Nephron progenitor cell (in vitro differentiated cells): ENCODE data around the gene BGN.

Experiments used
- DNase-seq: peaks from one replicate; pipeline ENCODE4 v3.0.0; 2021
- H3K27ac Mint-ChIP-seq: 2 replicates; pipeline ENCODE4 v1.8.0; 2021; ENCODE audit warnings: mild to moderate bottlenecking, moderate library complexity, mixed read lengths
- H3K27me3 Mint-ChIP-seq: 2 replicates; pipeline ENCODE4 v1.8.0; 2021; ENCODE audit warnings: mild to moderate bottlenecking, low read depth, mixed read lengths; ENCODE audit not compliant: poor library complexity
- H3K36me3 Mint-ChIP-seq: 2 replicates; pipeline ENCODE4 v1.8.0; 2021; ENCODE audit warnings: low read depth, mixed read lengths
- H3K4me1 Mint-ChIP-seq: 2 replicates; pipeline ENCODE4 v1.8.0; 2021; ENCODE audit warnings: mixed read lengths
- H3K4me3 Mint-ChIP-seq: 2 replicates; pipeline ENCODE4 v1.8.0; 2021; ENCODE audit warnings: mild to moderate bottlenecking, moderate library complexity, mixed read lengths
- H3K9me3 Mint-ChIP-seq: 2 replicates; pipeline ENCODE4 v1.8.0; 2021; ENCODE audit warnings: mild to moderate bottlenecking, moderate library complexity, mixed read lengths
- TF ChIP-seq, protein P1 (sequence below): fragments of 200-600 bp; sonication (generic); IDR thresholded peaks from 2 replicates; pipeline ENCODE4 v1.5.0; 2021; ENCODE audit warnings: antibody characterized with exemption

The BGN gene

GRCh38 chrX:153522259-153522658, 27.5 kb downstream of the BGN start:
- H3K9me3 Mint-ChIP-seq, result peaks cover 49% of the 10 kb centered on the region
- TF ChIP-seq, protein P1, sequence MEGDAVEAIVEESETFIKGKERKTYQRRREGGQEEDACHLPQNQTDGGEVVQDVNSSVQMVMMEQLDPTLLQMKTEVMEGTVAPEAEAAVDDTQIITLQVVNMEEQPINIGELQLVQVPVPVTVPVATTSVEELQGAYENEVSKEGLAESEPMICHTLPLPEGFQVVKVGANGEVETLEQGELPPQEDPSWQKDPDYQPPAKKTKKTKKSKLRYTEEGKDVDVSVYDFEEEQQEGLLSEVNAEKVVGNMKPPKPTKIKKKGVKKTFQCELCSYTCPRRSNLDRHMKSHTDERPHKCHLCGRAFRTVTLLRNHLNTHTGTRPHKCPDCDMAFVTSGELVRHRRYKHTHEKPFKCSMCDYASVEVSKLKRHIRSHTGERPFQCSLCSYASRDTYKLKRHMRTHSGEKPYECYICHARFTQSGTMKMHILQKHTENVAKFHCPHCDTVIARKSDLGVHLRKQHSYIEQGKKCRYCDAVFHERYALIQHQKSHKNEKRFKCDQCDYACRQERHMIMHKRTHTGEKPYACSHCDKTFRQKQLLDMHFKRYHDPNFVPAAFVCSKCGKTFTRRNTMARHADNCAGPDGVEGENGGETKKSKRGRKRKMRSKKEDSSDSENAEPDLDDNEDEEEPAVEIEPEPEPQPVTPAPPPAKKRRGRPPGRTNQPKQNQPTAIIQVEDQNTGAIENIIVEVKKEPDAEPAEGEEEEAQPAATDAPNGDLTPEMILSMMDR, result no peak
- no peak overlapping the region for H3K4me3 Mint-ChIP-seq

DNA sequence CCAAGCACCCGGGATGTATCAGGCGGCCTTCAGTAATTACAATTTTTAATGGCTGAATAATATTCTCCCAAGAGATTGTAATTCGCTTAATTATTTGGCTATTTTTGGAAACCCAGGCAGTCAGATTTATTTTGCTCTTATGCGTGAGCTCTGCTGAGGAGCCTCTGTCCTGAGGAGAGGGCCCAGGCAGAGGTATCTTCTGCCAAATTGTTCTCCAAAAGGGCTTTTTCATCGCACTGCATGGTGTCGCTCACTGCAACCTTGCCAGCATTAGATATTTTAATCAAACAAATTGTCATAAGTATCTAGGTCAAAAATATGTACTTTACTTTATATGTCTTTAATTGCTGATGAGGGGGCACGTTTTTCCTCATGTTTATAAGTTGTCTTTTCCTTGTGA, 28.5 kb downstream of the BGN start:
- no peak overlapping the region for H3K27ac Mint-ChIP-seq
- H3K36me3 Mint-ChIP-seq, result no peaks in the 10 kb centered on the region
- H3K9me3 Mint-ChIP-seq, result peaks cover 52% of the 10 kb centered on the region
- H3K4me3 Mint-ChIP-seq, result no peak overlapping the region
- H3K4me1 Mint-ChIP-seq, result peaks cover 20% of the 10 kb centered on the region
- H3K27me3 Mint-ChIP-seq, result peaks cover 27% of the 10 kb centered on the region
- TF ChIP-seq, protein P1, result no peak
- no peak for DNase-seq

More at GRCh38 chrX:153522259-153522658, 27.5 kb downstream of the BGN start:
- H3K4me1 Mint-ChIP-seq, result peaks cover 16% of the 10 kb centered on the region
- no peaks in the 10 kb centered on the region for H3K36me3 Mint-ChIP-seq
- no peak overlapping the region for H3K27ac Mint-ChIP-seq
- H3K27me3 Mint-ChIP-seq, result peaks cover 30% of the 10 kb centered on the region
- no peak for DNase-seq

GRCh38 chrX:153524234-153524633, 29.5 kb downstream of the BGN start:
- peaks cover 50% of the 10 kb centered on the region for H3K9me3 Mint-ChIP-seq
- H3K4me3 Mint-ChIP-seq, result no peak overlapping the region
- no peak for DNase-seq
- peaks cover 16% of the 10 kb centered on the region for H3K4me1 Mint-ChIP-seq
- no peaks in the 10 kb centered on the region for H3K36me3 Mint-ChIP-seq
- TF ChIP-seq, protein P1, result no peak
- H3K27me3 Mint-ChIP-seq, result peaks cover 17% of the 10 kb centered on the region
- no peak overlapping the region for H3K27ac Mint-ChIP-seq

DNA sequence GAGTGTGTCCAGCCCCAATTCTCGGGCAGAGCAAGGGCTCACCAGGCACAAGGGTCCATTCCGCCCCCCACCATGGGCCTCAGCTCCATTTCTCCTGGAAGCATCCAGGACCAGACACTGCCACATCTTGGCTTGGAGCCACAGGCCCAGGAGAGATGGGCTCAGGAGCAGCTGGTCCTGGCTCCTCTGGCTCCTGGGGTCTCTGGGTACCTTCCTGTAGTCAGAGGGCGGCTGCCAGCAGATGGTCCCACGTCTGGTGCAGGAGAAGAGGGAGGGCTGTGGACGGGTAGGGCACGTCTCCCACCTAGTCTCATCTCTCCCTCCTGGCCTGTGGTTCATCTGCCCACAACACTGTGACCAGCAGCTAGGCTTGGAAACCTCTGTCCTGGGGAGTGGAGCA, 30.7 kb downstream of the BGN start:
- H3K27ac Mint-ChIP-seq, result no peak overlapping the region
- peaks cover 12% of the 10 kb centered on the region for H3K27me3 Mint-ChIP-seq
- TF ChIP-seq, protein P1, result no peak
- H3K4me3 Mint-ChIP-seq, result no peak overlapping the region
- H3K36me3 Mint-ChIP-seq, result no peaks in the 10 kb centered on the region
- peaks cover 16% of the 10 kb centered on the region for H3K4me1 Mint-ChIP-seq
- DNase-seq, result no peak
- peaks cover 55% of the 10 kb centered on the region for H3K9me3 Mint-ChIP-seq

GRCh38 chrX:153526042-153526441, 31.3 kb downstream of the BGN start:
- Mint-ChIP-seq H3K27ac (no peak overlapping the region), H3K9me3 (peaks cover 51% of the 10 kb centered on the region), H3K27me3 (peaks cover 7% of the 10 kb centered on the region), H3K4me3 (no peak overlapping the region), H3K4me1 (peaks cover 16% of the 10 kb centered on the region), H3K36me3 (no peaks in the 10 kb centered on the region)
- no peak for DNase-seq
- TF ChIP-seq, protein P1, result no peak

DNA sequence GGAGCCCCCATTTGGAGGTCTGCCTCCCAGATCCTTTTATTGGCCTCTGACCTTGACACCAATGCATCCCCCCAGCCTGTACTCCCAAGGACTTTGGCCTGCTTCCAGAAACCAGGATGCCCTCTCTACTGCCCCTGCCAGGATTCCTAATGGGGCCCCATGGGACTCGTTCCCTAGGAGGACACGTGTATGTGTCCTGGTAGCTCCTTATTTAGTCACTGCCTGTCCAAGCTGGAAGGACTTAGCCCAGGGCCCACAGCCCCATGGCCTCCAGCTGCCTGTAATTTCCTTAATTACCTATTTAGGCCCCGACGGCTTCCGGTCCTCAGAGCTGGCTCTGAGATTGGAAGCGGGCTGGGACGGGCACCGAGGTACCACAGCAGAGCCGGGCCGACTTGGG, 32.0 kb downstream of the BGN start:
- Mint-ChIP-seq H3K27me3 (peaks cover 4% of the 10 kb centered on the region), H3K4me3 (no peak overlapping the region), H3K9me3 (peaks cover 51% of the 10 kb centered on the region), H3K36me3 (no peaks in the 10 kb centered on the region), H3K27ac (no peak overlapping the region), H3K4me1 (peaks cover 14% of the 10 kb centered on the region)
- TF ChIP-seq, protein P1, result no peak
- DNase-seq, result no peak
